ENCODE data around the gene RANBP3L. TPM values are rescaled to one million over a fixed set of nuclear protein-coding genes. Genes with fewer than 3 reads are reported as not detected.

Gene RANBP3L
- total and polyA plus RNA-seq, 5 experiments from 2014 or later, result 0.06 TPM; not detected in 4

DNA sequence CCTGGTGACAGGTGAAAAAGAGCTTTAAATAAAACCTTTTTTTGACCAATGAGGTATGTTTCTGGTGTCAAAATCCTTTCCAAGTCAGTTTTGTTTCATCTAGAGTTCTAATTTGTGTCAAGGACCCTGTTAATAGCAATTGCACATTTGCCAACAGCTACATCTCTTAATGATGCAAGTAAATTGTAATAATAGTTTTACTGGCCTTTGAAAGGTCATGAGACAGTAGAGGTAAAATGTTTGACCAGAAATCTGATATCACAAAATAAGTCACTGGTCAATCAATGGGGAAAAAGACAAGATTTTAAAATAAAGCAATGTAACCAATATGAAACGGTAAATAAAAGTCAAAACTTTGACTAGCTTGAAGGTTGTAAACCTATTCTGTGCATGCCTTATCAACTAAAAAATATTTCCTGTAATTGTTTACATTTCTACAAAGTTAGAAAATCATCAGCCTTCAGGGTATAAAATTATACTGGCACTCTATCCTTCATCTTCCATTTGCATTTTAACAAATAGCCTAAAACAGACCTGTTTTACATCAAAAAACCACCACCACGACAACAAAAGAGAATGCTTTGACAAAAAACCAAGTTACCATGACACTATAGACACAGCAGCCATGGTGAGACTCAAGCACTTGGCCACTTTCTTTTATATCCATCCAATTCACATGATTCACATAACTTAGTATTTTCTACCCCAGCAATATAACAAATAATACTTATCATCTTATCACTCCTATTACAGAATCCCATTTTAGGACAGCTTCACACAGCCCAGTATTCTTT lies 63.0 kb downstream of the RANBP3L start:
- peaks cover 24 to 58% (median 46%) of the 10 kb centered on the region in 4 donors for H3K4me1 Mint-ChIP-seq

DNA sequence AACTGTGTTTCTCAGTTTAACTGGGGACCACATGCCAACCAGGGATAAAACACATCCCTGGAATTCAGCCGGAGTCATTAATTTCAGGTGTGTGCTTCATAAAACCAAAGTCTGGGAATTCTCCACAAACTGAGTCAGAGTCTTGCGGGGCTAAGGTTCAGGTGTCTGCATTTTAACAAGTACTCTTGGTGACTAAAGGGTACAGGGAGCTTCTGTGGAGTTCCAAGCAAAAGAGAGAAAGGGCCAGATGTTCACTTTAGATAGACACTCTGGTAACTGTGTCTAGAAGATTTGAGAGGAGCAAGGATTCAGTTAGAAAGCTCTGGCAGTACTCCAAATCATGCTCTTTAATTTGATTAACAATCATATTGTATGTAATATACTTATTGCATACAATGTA lies 64.0 kb downstream of the RANBP3L start:
- Mint-ChIP-seq H3K4me1 (peaks cover 25 to 49% (median 37%) of the 10 kb centered on the region in 4 donors), H3K36me3 (no peaks in the 10 kb centered on the region), H3K9me3 (no peaks in the 10 kb centered on the region), H3K4me3 (no peak overlapping the region), H3K27ac (peak overlapping the region in 3 of 10 donors; percentile 2 to 51 (median 27)), H3K27me3 (no peaks in the 10 kb centered on the region)
- ATAC-seq (no peak), DNase-seq (no peak)
- POLR2A ChIA-PET, result interaction anchor here (1.1 kb wide), 1 partner anchor 24 kb away, joined by 4 read pairs; no protein-coding TSS in a partner anchor

More for the DNA sequence above, 63.0 kb downstream of the RANBP3L start:
- no peaks in the 10 kb centered on the region for H3K36me3 Mint-ChIP-seq
- DNase-seq, result peak in 1 of 10 donors; percentile 18
- no peaks in the 10 kb centered on the region for H3K9me3 Mint-ChIP-seq
- H3K27me3 Mint-ChIP-seq, result no peaks in the 10 kb centered on the region
- ATAC-seq, result no peak
- peak overlapping the region in 9 of 10 donors; percentile 3 to 88 (median 25) for H3K27ac Mint-ChIP-seq
- H3K4me3 Mint-ChIP-seq, result no peak overlapping the region
- POLR2A ChIA-PET, result interaction anchor here (1.1 kb wide), 1 partner anchor 25 kb away, joined by 4 read pairs; no protein-coding TSS in a partner anchor

DNA sequence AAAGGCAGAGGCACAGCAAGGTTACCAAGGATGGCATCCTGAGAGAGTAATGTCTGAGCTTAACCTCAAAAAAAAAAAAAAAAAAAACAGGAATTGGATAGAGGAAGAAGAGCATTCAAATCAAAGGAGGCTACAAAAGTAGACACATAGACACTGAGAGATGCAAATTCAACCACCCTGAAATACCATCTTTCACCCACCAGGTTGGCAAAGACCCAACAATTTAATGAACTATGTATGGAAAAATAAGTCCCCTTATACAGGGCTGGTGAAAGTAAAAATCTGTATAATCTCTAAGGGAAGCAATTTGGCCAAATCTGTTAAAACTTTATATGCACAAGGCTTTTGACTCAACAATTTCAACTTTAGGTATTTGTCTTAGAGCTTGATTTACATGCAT lies 64.9 kb downstream of the RANBP3L start:
- Mint-ChIP-seq H3K4me1 (peaks cover 24 to 41% (median 33%) of the 10 kb centered on the region in 4 donors), H3K27ac (peak overlapping the region in 4 of 10 donors; percentile 27 to 55 (median 30)), H3K36me3 (no peaks in the 10 kb centered on the region), H3K27me3 (no peaks in the 10 kb centered on the region), H3K4me3 (no peak overlapping the region), H3K9me3 (no peaks in the 10 kb centered on the region)
- ATAC-seq (no peak), DNase-seq (no peak)
- POLR2A ChIA-PET, result no interaction called here

DNA sequence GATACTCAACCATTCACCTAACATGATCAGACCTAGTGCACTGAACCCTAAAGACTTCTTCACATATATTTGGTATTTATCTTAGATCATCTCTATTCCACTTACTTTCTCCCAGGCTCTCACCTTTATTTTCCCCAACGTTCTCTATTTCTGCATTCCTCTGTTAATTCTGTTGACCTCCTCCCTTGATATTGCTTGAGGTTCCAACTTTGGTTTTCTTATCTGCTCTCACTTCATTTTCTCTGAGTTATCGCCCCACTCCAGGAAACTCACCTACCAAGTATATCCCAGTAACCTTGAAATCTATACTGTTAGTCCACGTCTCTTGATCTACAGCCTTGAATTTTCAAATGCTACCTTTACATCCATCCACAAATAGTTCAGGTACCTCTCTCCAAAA lies 69.2 kb downstream of the RANBP3L start:
- Mint-ChIP-seq H3K9me3 (no peaks in the 10 kb centered on the region), H3K4me1 (peaks cover 9 to 19% (median 16%) of the 10 kb centered on the region in 4 donors), H3K27ac (no peak overlapping the region), H3K27me3 (no peaks in the 10 kb centered on the region), H3K4me3 (no peak overlapping the region), H3K36me3 (peaks cover 0 to 2% (median 0%) of the 10 kb centered on the region in 3 donors)
- ATAC-seq (no peak), DNase-seq (no peak)
- POLR2A ChIA-PET, result no interaction called here

DNA sequence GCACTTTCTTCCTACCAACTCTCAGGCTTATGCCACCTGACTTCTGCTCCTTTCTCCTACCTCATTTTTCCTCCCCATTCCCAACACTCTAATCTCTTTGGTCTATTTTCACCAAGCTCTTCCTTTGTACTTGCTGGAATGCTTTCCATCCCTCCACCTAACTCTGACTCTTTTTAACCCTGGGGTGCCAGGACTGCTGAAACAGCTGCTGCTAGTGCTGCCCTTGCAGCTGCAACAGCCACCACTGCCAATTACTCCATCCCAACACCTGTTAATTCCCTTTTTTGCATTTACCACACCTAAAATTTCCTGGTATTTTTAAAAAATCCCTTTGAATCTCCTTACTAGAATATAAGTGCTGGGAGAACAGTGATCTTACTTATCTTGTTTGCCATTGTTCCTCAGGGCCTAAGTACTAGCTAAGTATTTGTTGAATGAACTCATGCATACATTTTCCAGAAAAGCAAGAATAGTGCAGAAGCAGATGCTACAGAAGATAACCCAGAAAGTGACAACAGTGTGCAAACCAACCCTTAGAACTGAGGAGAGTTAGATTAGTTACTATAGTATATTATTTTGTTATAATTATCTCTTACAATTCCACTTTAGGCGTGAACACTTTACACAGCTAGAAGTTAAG lies 71.4 kb downstream of the RANBP3L start:
- Mint-ChIP-seq H3K4me3 (no peak overlapping the region), H3K27me3 (no peaks in the 10 kb centered on the region), H3K36me3 (peaks cover 0 to 9% (median 2%) of the 10 kb centered on the region in 3 donors), H3K4me1 (peaks cover 4 to 16% (median 7%) of the 10 kb centered on the region in 4 donors), H3K27ac (no peak overlapping the region), H3K9me3 (no peaks in the 10 kb centered on the region)
- no peak for DNase-seq
- POLR2A ChIA-PET, result interaction anchor here (0.7 kb wide), 1 partner anchor 13 kb away, joined by 3 read pairs; no protein-coding TSS in a partner anchor
- ATAC-seq, result no peak

DNA sequence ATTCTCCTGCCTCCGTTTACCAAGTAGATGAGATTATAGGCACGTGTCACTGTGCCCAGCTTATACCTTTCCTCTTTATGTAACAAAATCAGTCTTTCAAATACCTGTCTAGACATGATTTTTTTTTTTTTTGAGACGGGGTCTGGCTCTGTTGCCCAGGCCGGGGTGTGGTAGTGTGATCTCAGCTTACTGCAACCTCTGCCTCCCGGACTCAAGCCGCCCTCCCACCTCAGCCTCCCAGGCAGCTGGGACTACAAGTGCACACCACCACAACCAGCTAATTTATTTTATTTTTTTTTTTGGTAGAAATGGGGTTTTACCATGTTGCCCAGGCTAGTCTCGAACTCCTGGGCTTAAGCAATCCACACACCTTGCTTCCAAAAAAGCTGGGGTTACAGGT lies 73.2 kb downstream of the RANBP3L start:
- peaks cover 4 to 16% (median 7%) of the 10 kb centered on the region in 4 donors for H3K4me1 Mint-ChIP-seq
- no peaks in the 10 kb centered on the region for H3K9me3 Mint-ChIP-seq
- H3K36me3 Mint-ChIP-seq, result peaks cover 0 to 16% (median 2%) of the 10 kb centered on the region in 3 donors

DNA sequence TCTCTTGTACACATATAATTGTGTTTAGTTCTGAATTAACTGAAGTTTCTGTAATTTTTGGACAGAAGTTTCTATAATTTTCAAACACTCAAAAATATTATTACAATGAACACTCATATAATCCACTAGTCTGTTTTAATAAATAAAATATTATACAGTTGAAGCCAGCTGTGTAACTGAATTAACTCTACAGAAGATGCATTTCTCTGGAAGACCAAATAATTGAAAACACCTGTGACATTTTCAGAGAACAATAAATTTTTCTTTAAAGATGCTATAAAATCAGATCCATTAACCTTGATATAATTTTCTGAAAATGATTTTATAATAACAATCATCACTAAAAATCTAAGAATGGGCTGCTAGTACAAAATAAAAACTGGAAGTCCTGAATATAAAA lies 74.7 kb downstream of the RANBP3L start:
- Mint-ChIP-seq H3K4me3 (no peak overlapping the region), H3K9me3 (no peaks in the 10 kb centered on the region), H3K36me3 (peaks cover 0 to 16% (median 2%) of the 10 kb centered on the region in 3 donors), H3K4me1 (peaks cover 2 to 8% (median 5%) of the 10 kb centered on the region in 4 donors), H3K27me3 (no peaks in the 10 kb centered on the region), H3K27ac (no peak overlapping the region)
- no peak for DNase-seq
- POLR2A ChIA-PET, result interaction anchor here (1.0 kb wide), 1 partner anchor 14 kb away, joined by 3 read pairs; the partner anchor contains the start of gene NADK2
- ATAC-seq, result no peak

More for the DNA sequence above, 73.2 kb downstream of the RANBP3L start:
- Mint-ChIP-seq H3K4me3 (no peak overlapping the region), H3K27ac (no peak overlapping the region), H3K27me3 (no peaks in the 10 kb centered on the region)
- POLR2A ChIA-PET, result no interaction called here
- ATAC-seq (no peak), DNase-seq (no peak)

DNA sequence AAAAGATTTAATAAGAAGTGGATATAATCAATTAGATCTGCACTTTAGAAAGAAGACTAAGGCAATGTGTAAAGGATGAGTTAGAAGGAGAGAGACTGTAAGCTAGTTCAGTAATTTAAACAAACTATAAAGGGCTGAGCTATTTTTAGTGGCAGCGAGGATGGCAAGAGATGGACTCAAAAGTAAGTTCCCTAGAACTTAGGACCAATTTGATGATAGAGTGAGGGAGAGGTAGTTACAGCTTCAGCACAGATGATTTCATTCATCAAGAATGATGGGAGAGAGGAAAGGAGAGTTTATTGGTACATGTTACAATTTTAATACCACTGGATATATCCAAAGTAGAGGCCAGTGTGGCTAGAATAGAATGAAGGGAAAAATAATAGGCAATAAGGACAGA lies 79.1 kb downstream of the RANBP3L start:
- peaks cover 6 to 39% (median 35%) of the 10 kb centered on the region in 3 donors for H3K36me3 Mint-ChIP-seq
- H3K27ac Mint-ChIP-seq, result no peak overlapping the region
- H3K4me3 Mint-ChIP-seq, result no peak overlapping the region
- H3K4me1 Mint-ChIP-seq, result no peaks in the 10 kb centered on the region
- no peaks in the 10 kb centered on the region for H3K9me3 Mint-ChIP-seq
- DNase-seq (no peak), ATAC-seq (no peak)
- POLR2A ChIA-PET, result no interaction called here
- no peaks in the 10 kb centered on the region for H3K27me3 Mint-ChIP-seq

DNA sequence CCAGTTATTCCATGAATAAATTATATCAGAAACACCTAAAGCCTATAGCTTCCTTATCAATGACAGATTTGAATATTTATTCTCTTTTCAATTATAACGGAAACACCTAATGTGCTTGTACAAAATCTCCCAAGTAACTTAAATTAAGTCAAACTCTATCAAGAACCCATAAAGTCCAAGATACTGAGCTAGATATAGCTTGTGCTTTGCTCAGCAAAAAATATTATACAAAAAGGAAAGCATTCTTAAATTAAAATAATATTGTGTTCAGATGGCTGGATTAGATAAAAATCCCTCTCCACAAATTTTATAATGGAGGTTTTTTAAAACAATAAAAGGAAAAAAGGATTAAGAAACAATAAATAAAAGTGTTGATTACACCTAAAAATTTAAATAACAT lies 83.7 kb downstream of the RANBP3L start:
- H3K36me3 Mint-ChIP-seq, result peaks cover 6 to 68% (median 26%) of the 10 kb centered on the region in 3 donors
- H3K9me3 Mint-ChIP-seq, result no peaks in the 10 kb centered on the region
- POLR2A ChIA-PET, result interaction anchor here (0.6 to 1.2 kb wide), 2 partner anchors 12 to 24 kb away, joined by 3 to 4 read pairs; partner anchors contain the start of gene NADK2
- no peak overlapping the region for H3K4me3 Mint-ChIP-seq
- no peaks in the 10 kb centered on the region for H3K4me1 Mint-ChIP-seq
- H3K27me3 Mint-ChIP-seq, result no peaks in the 10 kb centered on the region
- ATAC-seq (no peak), DNase-seq (no peak)
- H3K27ac Mint-ChIP-seq, result no peak overlapping the region

DNA sequence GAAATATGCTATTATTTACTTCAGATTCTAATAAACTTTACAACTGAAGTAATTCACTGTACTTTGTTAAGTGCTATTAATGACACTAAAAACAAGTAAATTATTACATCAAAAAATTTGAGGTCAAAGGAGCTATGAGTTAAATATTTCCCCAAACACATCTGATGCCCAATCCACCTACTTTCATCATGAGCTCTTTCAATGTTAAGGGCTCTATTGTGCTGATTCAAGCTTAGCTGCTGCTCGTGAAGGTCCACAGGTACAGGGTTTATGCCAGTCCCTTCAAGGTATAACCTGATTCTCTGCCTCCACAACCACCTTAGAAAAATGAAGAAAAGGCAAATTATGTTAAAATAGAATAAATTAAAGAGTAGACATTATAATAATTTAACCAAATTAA lies 84.1 kb downstream of the RANBP3L start:
- no peaks in the 10 kb centered on the region for H3K27me3 Mint-ChIP-seq
- DNase-seq, result no peak
- peaks cover 6 to 72% (median 27%) of the 10 kb centered on the region in 3 donors for H3K36me3 Mint-ChIP-seq
- H3K4me1 Mint-ChIP-seq, result no peaks in the 10 kb centered on the region
- POLR2A ChIA-PET, result interaction anchor here (0.6 to 1.2 kb wide), 2 partner anchors 12 to 24 kb away, joined by 3 to 4 read pairs; partner anchors contain the start of gene NADK2
- no peak for ATAC-seq
- no peaks in the 10 kb centered on the region for H3K9me3 Mint-ChIP-seq
- H3K4me3 Mint-ChIP-seq, result no peak overlapping the region
- H3K27ac Mint-ChIP-seq, result no peak overlapping the region

DNA sequence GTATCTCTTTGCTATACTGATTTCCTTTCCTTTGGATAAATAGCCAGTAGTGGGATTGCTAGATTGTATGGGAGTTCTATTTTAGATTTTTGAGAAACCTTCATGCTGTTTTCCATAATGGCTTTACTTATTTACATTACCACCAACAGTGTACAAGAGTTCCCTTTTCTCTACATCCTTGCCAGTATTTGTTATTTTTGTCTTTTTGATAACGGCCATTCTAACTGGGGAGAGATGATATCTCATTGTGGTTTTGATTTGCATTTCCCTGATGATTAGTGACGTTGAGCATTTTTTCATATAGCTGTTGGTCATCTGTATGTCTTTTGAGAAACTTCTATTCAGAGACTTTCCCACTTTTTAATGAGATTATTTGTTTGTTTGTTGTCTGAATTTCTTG lies 85.8 kb downstream of the RANBP3L start:
- no peak overlapping the region for H3K27ac Mint-ChIP-seq
- DNase-seq (no peak), ATAC-seq (no peak)
- H3K36me3 Mint-ChIP-seq, result peaks cover 2 to 74% (median 19%) of the 10 kb centered on the region in 3 donors
- no peaks in the 10 kb centered on the region for H3K4me1 Mint-ChIP-seq
- H3K27me3 Mint-ChIP-seq, result no peaks in the 10 kb centered on the region
- POLR2A ChIA-PET, result no interaction called here
- H3K4me3 Mint-ChIP-seq, result no peak overlapping the region
- H3K9me3 Mint-ChIP-seq, result no peaks in the 10 kb centered on the region

DNA sequence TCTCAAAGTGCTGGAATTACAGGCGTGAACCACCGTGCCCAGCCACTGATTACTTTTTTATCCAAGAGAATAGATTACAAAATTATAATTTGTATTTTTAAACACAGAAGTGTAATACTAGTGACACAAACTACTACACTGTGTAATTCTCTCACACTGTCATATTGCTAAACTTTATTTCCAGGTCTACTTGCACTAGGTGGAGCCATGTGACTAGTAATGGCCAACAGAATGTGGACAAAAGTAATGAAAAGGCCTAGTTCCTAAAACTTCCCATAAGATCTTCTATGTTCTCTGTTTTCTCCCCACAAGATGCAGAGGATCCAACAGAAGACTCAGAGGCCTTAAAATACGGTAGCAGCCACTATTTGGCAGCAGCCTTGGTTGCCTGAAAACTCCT lies 87.3 kb downstream of the RANBP3L start:
- Mint-ChIP-seq H3K36me3 (peaks cover 0 to 69% (median 22%) of the 10 kb centered on the region in 3 donors), H3K4me1 (no peaks in the 10 kb centered on the region), H3K27ac (no peak overlapping the region), H3K9me3 (no peaks in the 10 kb centered on the region), H3K4me3 (no peak overlapping the region), H3K27me3 (no peaks in the 10 kb centered on the region)
- peak in 2 of 10 donors; percentile 6 for DNase-seq
- POLR2A ChIA-PET, result interaction anchor here (1.0 kb wide), 1 partner anchor 24 kb away, joined by 4 read pairs; no protein-coding TSS in a partner anchor
- ATAC-seq, result peak in 1 of 2 donors; percentile 41

DNA sequence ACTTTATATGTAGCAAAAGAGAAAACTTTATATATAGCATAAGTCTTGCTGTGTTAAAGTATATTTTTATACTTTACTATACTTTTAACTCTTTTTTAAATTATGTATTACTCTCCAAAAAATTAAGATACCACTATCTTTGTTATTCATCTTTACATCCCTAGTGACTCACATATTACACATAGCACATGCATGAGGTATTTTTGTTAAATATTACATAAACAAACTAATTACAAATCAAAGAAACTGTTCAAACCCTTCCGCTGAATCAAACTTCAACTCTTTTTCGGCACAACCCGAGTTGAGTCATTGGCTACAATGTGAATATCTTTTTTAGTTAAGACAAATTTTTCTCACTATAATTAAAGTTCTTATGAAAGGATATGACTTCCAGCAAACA lies 92.0 kb downstream of the RANBP3L start:
- Mint-ChIP-seq H3K27ac (peak overlapping the region in 1 of 10 donors; percentile 41), H3K27me3 (no peaks in the 10 kb centered on the region), H3K36me3 (peaks cover 11 to 56% (median 27%) of the 10 kb centered on the region in 3 donors), H3K4me1 (no peaks in the 10 kb centered on the region), H3K9me3 (no peaks in the 10 kb centered on the region), H3K4me3 (no peak overlapping the region)
- no peak for ATAC-seq
- no peak for DNase-seq
- POLR2A ChIA-PET, result no interaction called here

All from naive thymus-derived CD8-positive, alpha-beta T cell (primary cell).